HL-60/S4 (cell line): ENCODE data around the gene DNAH17.

Experiments
- in situ Hi-C: fragments of 300-500 bp; cut with MboI; formaldehyde crosslinking; loops from 2 replicates; pipeline ENCODE4 v1.14.3; 2022; ENCODE audit warnings: low sequenced_read_pairs

The DNAH17 gene

GRCh38 chr17:78546476-78546875, 30.7 kb downstream of the DNAH17 start:
- in situ Hi-C loops: no loop called here

- in situ Hi-C loops: no loop called here
These were observed 32.1 kb downstream of the DNAH17 start for GRCh38 chr17:78544881-78545755.

- in situ Hi-C loops: no loop called here
These were observed 35.5 kb downstream of the DNAH17 start for GRCh38 chr17:78541488-78542206.

GRCh38 chr17:78539781-78540180, 37.4 kb downstream of the DNAH17 start:
- in situ Hi-C loops: no loop called here

- in situ Hi-C loops: no loop called here
These were observed 39.0 kb downstream of the DNAH17 start for GRCh38 chr17:78538033-78538776.

- in situ Hi-C loops: no loop called here
These were observed 39.9 kb downstream of the DNAH17 start for GRCh38 chr17:78537217-78537860.

GRCh38 chr17:78535273-78536197, 41.7 kb downstream of the DNAH17 start:
- in situ Hi-C loops: no loop called here

- in situ Hi-C loops: no loop called here
These were observed 42.5 kb downstream of the DNAH17 start for GRCh38 chr17:78534492-78535272.

- in situ Hi-C loops: no loop called here
These were observed 44.1 kb downstream of the DNAH17 start for GRCh38 chr17:78532922-78533640.

GRCh38 chr17:78532311-78532710, 44.9 kb downstream of the DNAH17 start:
- in situ Hi-C loops: no loop called here

- in situ Hi-C loops: no loop called here
These were observed 46.5 kb downstream of the DNAH17 start for GRCh38 chr17:78530675-78531074.

- in situ Hi-C loops: no loop called here
These were observed 47.1 kb downstream of the DNAH17 start for GRCh38 chr17:78529871-78530670.

- in situ Hi-C loops: no loop called here
These were observed 47.9 kb downstream of the DNAH17 start for GRCh38 chr17:78529251-78529650.

GRCh38 chr17:78528541-78528940, 48.7 kb downstream of the DNAH17 start:
- in situ Hi-C loops: no loop called here

GRCh38 chr17:78527345-78527744, 49.9 kb downstream of the DNAH17 start:
- in situ Hi-C loops: no loop called here

GRCh38 chr17:78526231-78527025, 50.8 kb downstream of the DNAH17 start:
- in situ Hi-C loops: no loop called here
